HG02571 (cell line): Measurements from ENCODE around the gene CCL4L2.
"Not testable (repeated sequence)": the region's sequence is repeated elsewhere in the genome, so short reads cannot be mapped to it uniquely, and the experiment has no call there.

Experiments used
- ATAC-seq: cut with Tn5 transposase; IDR thresholded peaks from one replicate; pipeline ENCODE4 v1.9.1; 2021; ENCODE audit warnings: mild to moderate bottlenecking, moderate library complexity; ENCODE audit not compliant: unreplicated experiment

CCL4L2 gene

GRCh38 chr17:36194832-36195433 lies 15.9 kb upstream of the CCL4L2 start:
- not testable (repeated sequence) for ATAC-seq

DNA sequence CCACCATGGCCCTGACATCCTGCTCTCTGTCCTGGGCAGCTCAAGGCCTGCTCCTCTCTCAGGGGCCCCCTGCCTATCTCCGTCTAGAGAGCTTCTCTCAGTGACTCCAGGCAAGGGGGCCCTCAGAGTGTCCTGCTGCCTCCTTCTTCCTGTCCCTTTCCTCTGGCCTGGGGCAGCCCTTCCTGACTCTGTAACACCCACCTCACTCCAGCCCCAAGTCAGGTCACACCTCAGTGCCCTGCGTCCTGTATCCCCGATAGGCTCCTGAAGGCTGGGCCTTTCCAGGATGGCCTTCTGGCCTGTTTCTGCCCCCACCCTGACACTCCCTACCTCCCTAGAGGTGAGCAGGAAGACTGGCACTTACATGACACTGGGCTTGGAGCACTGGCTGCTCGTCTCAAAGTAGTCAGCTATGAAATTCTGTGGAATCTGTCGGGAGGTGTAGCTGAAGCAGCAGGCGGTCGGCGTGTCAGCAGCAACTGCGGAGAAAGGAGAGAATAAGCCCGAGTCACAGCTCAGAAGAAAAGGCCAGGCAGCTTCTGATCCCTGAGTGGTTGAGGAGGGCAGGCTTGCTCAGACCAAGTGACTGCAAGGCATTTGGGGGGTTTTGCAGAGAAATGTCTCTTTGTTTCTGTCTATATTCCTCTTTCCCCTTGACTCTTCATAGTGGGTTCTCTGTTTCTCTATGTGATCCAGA lies 15.3 kb upstream of the CCL4L2 start:
- no peak for ATAC-seq

- ATAC-seq: no peak
Observed at GRCh38 chr17:36196131-36196486, 14.8 kb upstream of the CCL4L2 start.

DNA sequence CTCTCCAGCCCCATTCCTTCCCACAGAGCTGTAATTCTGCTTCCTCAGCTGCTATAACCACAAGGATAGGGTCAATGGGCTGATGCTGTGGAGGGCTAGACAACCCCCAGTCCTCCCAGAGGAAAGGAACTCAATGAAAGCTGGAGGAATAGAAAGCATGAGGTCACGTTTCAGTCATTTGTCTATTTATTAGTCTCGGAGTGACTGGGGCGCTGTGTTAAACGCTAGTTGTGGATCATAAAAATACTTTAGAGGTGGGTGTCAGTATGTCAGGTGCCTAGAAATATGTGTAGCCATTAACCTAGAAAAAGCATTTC lies 13.5 kb upstream of the CCL4L2 start:
- ATAC-seq: peak; percentile 23

GRCh38 chr17:36198831-36199465 lies 11.9 kb upstream of the CCL4L2 start:
- peak; percentile 23 for ATAC-seq

GRCh38 chr17:36201102-36201501 lies 9.8 kb upstream of the CCL4L2 start:
- not testable (repeated sequence) for ATAC-seq

- ATAC-seq: not testable (repeated sequence)
Observed at GRCh38 chr17:36201506-36201905, 9.4 kb upstream of the CCL4L2 start.

- no peak for ATAC-seq
Observed at GRCh38 chr17:36203335-36203734, 7.5 kb upstream of the CCL4L2 start.

GRCh38 chr17:36204724-36205500 lies 6.0 kb upstream of the CCL4L2 start:
- ATAC-seq: no peak

DNA sequence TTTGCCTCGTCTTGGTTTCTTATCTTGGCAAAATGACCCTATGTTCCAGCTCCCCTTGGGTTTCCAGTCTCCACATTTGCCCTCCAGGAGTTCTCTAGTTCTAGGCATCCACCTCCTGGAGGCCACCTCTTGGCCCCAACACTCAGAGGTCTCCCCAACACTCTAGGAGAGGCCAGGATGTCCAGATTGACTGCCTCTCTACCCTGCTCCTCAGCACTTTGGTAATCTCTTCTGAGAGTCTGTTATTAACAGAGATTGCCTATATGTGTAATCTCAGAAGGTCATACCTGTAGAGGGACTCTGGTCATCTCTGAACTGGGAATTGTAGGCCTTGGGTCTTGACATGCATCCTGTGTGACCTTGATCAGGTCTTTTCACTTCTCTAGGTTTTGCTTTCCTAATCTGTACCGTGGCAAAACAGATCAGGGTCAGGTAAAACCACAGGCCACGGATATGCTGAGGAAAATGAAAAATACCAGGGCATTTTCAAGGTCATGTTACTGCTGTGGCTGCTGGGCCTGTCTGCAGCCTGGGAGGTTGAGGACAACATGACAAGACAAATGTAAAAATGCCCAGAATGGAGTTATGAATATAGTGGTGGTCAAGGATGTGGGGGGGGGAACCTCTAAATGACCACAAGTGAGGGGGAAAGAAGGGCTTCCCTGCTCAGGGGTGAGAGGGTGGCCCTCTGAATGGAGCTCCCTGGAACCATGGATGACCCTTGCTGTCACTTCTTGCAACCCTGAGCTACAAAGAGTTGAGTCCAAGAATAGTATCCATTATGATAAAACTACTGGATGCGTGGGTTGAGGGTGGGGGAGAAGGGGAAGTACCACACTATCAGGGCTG lies 5.0 kb upstream of the CCL4L2 start:
- no peak for ATAC-seq

- not testable (repeated sequence) for ATAC-seq
Observed at GRCh38 chr17:36206486-36206821, 4.4 kb upstream of the CCL4L2 start.

- not testable (repeated sequence) for ATAC-seq
Observed at GRCh38 chr17:36207383-36207782, 3.5 kb upstream of the CCL4L2 start.

- ATAC-seq: no peak
Observed at GRCh38 chr17:36209575-36209974, 1.3 kb upstream of the CCL4L2 start.

GRCh38 chr17:36211484-36212271 lies 815 bp downstream of the CCL4L2 start:
- ATAC-seq: not testable (repeated sequence)

- no peak for ATAC-seq
Observed at GRCh38 chr17:36212272-36212605, 1.4 kb downstream of the CCL4L2 start.

DNA sequence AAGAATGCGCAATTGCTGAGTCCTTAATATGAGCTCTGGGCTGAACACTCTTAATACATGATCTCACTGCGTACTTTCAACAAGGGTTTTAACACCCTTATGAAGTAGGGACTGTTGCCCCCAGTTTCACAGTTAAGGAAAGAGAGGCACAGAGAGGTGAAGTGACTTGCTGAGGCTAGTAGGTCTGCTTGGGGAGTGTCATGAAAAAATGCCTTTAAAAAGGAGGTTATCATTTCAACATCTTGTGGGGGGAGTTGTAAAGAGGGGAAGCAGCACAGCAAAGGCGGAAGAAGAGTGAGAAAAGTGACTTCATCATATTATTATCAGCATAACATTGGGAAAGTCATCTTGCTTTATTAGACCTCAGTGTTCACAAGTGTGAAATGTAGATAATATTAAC lies 2.1 kb downstream of the CCL4L2 start:
- no peak for ATAC-seq

DNA sequence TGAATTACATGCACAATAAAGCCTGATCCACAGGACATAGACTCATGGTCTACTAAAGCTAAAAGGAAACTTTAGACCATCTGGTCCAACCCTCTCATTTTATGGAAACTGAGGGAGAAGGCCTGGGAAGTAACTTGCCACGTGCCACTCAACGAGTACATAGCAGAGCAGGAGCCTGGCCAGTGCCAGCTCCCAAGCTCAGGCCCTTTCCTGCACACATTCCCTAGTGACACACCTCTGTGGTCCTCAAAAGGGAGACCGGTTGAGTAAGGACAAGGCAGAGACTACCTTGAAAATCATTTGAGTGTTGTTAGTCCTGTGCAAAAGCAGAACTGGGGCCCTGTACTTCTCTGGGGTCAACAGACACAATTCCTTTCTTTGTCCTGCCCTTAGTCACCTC lies 2.8 kb downstream of the CCL4L2 start:
- ATAC-seq: no peak

DNA sequence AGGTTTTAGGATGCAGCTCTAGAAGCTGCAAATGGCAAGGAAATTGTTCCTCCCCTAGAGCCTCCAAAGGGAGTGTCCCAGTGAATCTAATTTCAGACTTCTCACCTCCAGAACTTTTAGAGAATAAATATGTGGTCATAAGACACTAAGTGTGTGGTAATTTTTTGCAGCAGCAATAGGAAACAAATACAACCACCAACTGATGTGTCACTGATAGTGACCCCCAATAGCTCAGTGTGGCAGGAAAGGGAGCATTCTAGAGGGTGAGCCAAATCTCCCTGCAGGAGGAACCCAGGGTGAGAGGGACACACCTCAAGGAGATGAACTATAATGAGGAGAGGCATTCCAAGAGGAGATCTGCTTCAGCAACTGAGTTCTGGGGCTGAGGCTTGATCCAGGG lies 4.1 kb downstream of the CCL4L2 start:
- no peak for ATAC-seq

- ATAC-seq: not testable (repeated sequence)
Observed at GRCh38 chr17:36215406-36216308, 4.8 kb downstream of the CCL4L2 start.
